Measurements from ENCODE around the gene RSRC1. TPM values are rescaled to one million over a fixed set of nuclear protein-coding genes. Genes with fewer than 3 reads are reported as not detected.

RSRC1 gene
- total and polyA plus RNA-seq, 2 experiments from 2014 or later: 22.6 to 34.1 TPM

- Histone ChIP-seq H3K36me3 (replicated peaks; ENCODE audit: insufficient read depth, low read depth) (no peaks in the 10 kb centered on the region), H3K9me2 (replicated peaks; ENCODE audit: insufficient read depth) (no peaks in the 10 kb centered on the region), H3K4me3 (no peak overlapping the region), H3K27ac (no peak overlapping the region), H4K20me1 (ENCODE audit: insufficient read depth, poor library complexity, severe bottlenecking) (no peaks in the 10 kb centered on the region), H3K79me2 (no peaks in the 10 kb centered on the region), H3K4me2 (no peak overlapping the region), H2AFZ (no peak overlapping the region), H3K27me3 (no peaks in the 10 kb centered on the region), H3K4me1 (ENCODE audit: insufficient read depth) (no peaks in the 10 kb centered on the region), H3K9me3 (ENCODE audit: low read depth) (no peaks in the 10 kb centered on the region)
- WGBS (ENCODE audit: low lambda C conversion rate, missing lambda C conversion rate): 94% methylated on average over 1 of the region's 1 CpG
- DNase-seq (ENCODE audit: low spot score): no peak
- TF ChIP-seq CTCF (IDR thresholded peaks at IDR 0.05; ENCODE audit: poor library complexity) (no peak), EZH2 (IDR thresholded peaks at IDR 0.05; ENCODE audit: borderline replicate concordance) (no peak), EZH2phosphoT487 (IDR thresholded peaks at IDR 0.05; ENCODE audit: low read depth, severe bottlenecking, unreplicated experiment) (no peak)
Observed at GRCh38 chr3:158519776-158520175, 409.9 kb downstream of the RSRC1 start.

GRCh38 chr3:158520433-158520832 lies 410.5 kb downstream of the RSRC1 start:
- Histone ChIP-seq H3K4me1 (ENCODE audit: insufficient read depth) (no peaks in the 10 kb centered on the region), H3K9me3 (ENCODE audit: low read depth) (no peaks in the 10 kb centered on the region), H4K20me1 (ENCODE audit: insufficient read depth, poor library complexity, severe bottlenecking) (no peaks in the 10 kb centered on the region), H3K36me3 (replicated peaks; ENCODE audit: insufficient read depth, low read depth) (no peaks in the 10 kb centered on the region), H3K4me2 (no peak overlapping the region), H3K4me3 (no peak overlapping the region), H3K27me3 (no peaks in the 10 kb centered on the region), H2AFZ (no peak overlapping the region), H3K27ac (no peak overlapping the region), H3K79me2 (no peaks in the 10 kb centered on the region), H3K9me2 (replicated peaks; ENCODE audit: insufficient read depth) (no peaks in the 10 kb centered on the region)
- no peak for DNase-seq (ENCODE audit: low spot score)
- no peak for TF ChIP-seq EZH2 (IDR thresholded peaks at IDR 0.05; ENCODE audit: borderline replicate concordance)
- TF ChIP-seq EZH2phosphoT487 (IDR thresholded peaks at IDR 0.05; ENCODE audit: low read depth, severe bottlenecking, unreplicated experiment): no peak
- no peak for TF ChIP-seq CTCF (IDR thresholded peaks at IDR 0.05; ENCODE audit: poor library complexity)

- Histone ChIP-seq H3K9me3 (ENCODE audit: low read depth) (no peaks in the 10 kb centered on the region), H4K20me1 (ENCODE audit: insufficient read depth, poor library complexity, severe bottlenecking) (no peaks in the 10 kb centered on the region), H3K9me2 (replicated peaks; ENCODE audit: insufficient read depth) (no peaks in the 10 kb centered on the region), H3K4me1 (ENCODE audit: insufficient read depth) (no peaks in the 10 kb centered on the region), H3K27ac (no peak overlapping the region), H3K4me3 (no peak overlapping the region), H3K27me3 (no peaks in the 10 kb centered on the region), H3K4me2 (no peak overlapping the region), H2AFZ (no peak overlapping the region), H3K79me2 (no peaks in the 10 kb centered on the region), H3K36me3 (replicated peaks; ENCODE audit: insufficient read depth, low read depth) (no peaks in the 10 kb centered on the region)
- 90% methylated on average over 4 of the region's 4 CpGs for WGBS (ENCODE audit: low lambda C conversion rate, missing lambda C conversion rate)
- no peak for TF ChIP-seq EZH2phosphoT487 (IDR thresholded peaks at IDR 0.05; ENCODE audit: low read depth, severe bottlenecking, unreplicated experiment)
- no peak for TF ChIP-seq CTCF (IDR thresholded peaks at IDR 0.05; ENCODE audit: poor library complexity)
- TF ChIP-seq EZH2 (IDR thresholded peaks at IDR 0.05; ENCODE audit: borderline replicate concordance): no peak
- no peak for DNase-seq (ENCODE audit: low spot score)
Observed at GRCh38 chr3:158522221-158523136, 412.6 kb downstream of the RSRC1 start.

Data from hepatocyte (in vitro differentiated cells).